Testis (tissue), 2 donors: ENCODE measurements around the gene TFCP2.

ENCODE experiments used
- CTCF ChIP-seq, 3 experiments: fragments of 450-650 bp in 2 of 3; fragments of 200-600 bp in 1 of 3; sonication (generic) in 1 of 3; IDR thresholded peaks; one replicate each; pipeline ENCODE4 v1.5.1; 2016 to 2019; ENCODE audit warnings: antibody characterized with exemption in 3 of 3, mild to moderate bottlenecking in 2 of 3, moderate library complexity in 1 of 3
- POLR2A ChIP-seq: fragments of 450-650 bp; IDR thresholded peaks from one replicate; pipeline ENCODE4 v1.6.1; 2017; ENCODE audit warnings: antibody characterized with exemption, mild to moderate bottlenecking, moderate library complexity

- TF ChIP-seq CTCF (IDR thresholded peaks at IDR 0.05) = no peak
- no peak for TF ChIP-seq POLR2A
Observed at GRCh38 chr12:51122844-51123243, 50.1 kb downstream of the TFCP2 start.
